Ishikawa (cell line): Measurements from ENCODE around the gene BMP7.

ENCODE experiments used
- CEBPB ChIP-seq: IDR thresholded peaks from 2 replicates; pipeline ENCODE4 v1.6.1; 2012
- EP300 ChIP-seq: IDR thresholded peaks from 2 replicates; pipeline ENCODE4 v1.6.1; 2012; ENCODE audit warnings: borderline replicate concordance
- FOXM1 ChIP-seq: IDR thresholded peaks from 2 replicates; pipeline ENCODE4 v1.6.1; 2012; ENCODE audit warnings: low read depth, borderline replicate concordance
- NFIC ChIP-seq: IDR thresholded peaks from 2 replicates; pipeline ENCODE4 v1.6.1; 2012
- RAD21 ChIP-seq: IDR thresholded peaks from 2 replicates; pipeline ENCODE4 v1.6.1; 2012; ENCODE audit warnings: low read depth
- REST ChIP-seq: IDR thresholded peaks from 2 replicates; pipeline ENCODE4 v1.6.1; 2012; ENCODE audit warnings: low read depth, mild to moderate bottlenecking
- TAF1 ChIP-seq: IDR thresholded peaks from 2 replicates; pipeline ENCODE4 v1.6.1; 2012; ENCODE audit warnings: low read depth, mild to moderate bottlenecking
- USF1 ChIP-seq: IDR thresholded peaks from 2 replicates; pipeline ENCODE4 v1.6.1; 2012
- YY1 ChIP-seq: IDR thresholded peaks from 2 replicates; pipeline ENCODE4 v1.6.1; 2012; ENCODE audit warnings: low read depth

GRCh38 chr20:57301026-57301425 is 34.6 kb upstream of the BMP7 start:
- TF ChIP-seq EP300 (no peak), TAF1 (no peak), REST (no peak), RAD21 (no peak), USF1 (no peak), YY1 (no peak), CEBPB (no peak), NFIC (no peak), FOXM1 (no peak)
